Adrenal gland (tissue), 5 donors: Measurements from ENCODE around the gene PLCB1.

Source experiments
- POLR2A ChIP-seq, 2 donors: fragments of 450-650 bp; IDR thresholded peaks; one replicate each; pipeline ENCODE4 v1.6.1; 2017; ENCODE audit warnings: antibody characterized with exemption in 2 of 2, mild to moderate bottlenecking in 2 of 2, moderate library complexity in 1 of 2
- TF ChIP-seq, protein P1 (sequence below), 6 experiments: fragments of 450-650 bp in 4 of 6; fragments of 200-600 bp in 2 of 6; sonication (generic) in 1 of 6; IDR thresholded peaks; 1 replicate in 5 of 6; 2 replicates in 1 of 6; pipeline versions ENCODE4 v1.5.1 to v1.8.0; 2016 to 2021; ENCODE audit warnings: antibody characterized with exemption in 6 of 6, mild to moderate bottlenecking in 2 of 6, moderate library complexity in 1 of 6
- donor health status: DM: no; HTN: no; CAD: no.

DNA sequence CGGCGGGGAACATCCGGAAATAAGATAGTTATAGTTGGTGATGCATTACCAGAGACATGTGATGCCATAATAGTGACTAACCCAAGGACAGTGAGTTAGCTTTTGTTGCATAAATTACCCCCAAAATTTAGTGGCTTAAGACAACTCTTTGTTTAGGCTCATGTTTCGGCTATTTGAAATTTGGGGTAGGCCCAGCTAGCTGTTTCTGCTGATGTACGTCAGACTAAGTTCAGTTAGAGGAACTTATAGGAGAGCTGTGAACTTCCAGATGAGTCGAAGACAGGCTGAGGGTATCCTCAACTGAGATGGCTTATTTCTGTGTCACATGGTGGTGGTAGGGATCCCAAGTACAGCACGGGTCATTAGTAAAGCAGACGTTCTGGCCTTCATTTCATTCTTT is 366.5 kb downstream of the PLCB1 start:
- TF ChIP-seq, protein P1, sequence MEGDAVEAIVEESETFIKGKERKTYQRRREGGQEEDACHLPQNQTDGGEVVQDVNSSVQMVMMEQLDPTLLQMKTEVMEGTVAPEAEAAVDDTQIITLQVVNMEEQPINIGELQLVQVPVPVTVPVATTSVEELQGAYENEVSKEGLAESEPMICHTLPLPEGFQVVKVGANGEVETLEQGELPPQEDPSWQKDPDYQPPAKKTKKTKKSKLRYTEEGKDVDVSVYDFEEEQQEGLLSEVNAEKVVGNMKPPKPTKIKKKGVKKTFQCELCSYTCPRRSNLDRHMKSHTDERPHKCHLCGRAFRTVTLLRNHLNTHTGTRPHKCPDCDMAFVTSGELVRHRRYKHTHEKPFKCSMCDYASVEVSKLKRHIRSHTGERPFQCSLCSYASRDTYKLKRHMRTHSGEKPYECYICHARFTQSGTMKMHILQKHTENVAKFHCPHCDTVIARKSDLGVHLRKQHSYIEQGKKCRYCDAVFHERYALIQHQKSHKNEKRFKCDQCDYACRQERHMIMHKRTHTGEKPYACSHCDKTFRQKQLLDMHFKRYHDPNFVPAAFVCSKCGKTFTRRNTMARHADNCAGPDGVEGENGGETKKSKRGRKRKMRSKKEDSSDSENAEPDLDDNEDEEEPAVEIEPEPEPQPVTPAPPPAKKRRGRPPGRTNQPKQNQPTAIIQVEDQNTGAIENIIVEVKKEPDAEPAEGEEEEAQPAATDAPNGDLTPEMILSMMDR (IDR thresholded peaks at IDR 0.05): no peak
- no peak for TF ChIP-seq POLR2A (IDR thresholded peaks at IDR 0.05)
